Measurements from ENCODE around the gene BHLHE41.
A peak's percentile ranks its signal among the peaks of the same experiment; 100 is the strongest.

Gene BHLHE41

DNA sequence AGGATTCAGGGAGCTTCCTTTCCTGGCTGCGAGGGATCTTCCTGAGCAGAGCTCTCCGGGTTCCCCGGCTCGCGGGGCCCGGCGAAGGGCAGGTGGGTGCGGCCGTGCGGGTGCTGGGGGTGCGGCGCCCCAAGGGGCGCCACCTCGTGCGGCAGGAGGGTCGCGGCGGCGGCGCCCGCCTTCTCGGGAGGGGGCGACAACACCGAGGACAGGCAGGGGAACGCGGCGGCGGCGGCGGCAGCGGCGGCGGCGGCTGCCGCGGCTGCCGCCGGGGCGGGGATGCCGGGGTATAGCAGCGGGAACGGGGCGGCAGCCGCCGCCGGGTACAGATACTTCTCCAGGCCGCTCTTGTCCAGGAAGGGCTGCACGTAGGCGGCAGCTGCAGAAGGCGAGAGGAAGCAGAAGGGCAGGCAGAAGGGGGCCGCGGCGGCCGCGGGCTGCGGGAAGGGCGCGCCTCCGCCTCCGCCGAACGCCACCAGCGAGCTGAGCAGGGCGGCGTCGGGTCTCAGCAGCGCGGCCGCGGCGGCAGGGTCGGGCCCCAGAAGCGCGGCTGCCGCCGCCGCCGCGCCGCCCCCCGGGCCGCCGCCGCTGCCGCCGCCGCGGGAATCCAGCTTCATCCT is 2.7 kb downstream of the BHLHE41 start:
- no peak overlapping the region for H3K27ac ChIP-seq (ENCODE audit: low read length)

DNA sequence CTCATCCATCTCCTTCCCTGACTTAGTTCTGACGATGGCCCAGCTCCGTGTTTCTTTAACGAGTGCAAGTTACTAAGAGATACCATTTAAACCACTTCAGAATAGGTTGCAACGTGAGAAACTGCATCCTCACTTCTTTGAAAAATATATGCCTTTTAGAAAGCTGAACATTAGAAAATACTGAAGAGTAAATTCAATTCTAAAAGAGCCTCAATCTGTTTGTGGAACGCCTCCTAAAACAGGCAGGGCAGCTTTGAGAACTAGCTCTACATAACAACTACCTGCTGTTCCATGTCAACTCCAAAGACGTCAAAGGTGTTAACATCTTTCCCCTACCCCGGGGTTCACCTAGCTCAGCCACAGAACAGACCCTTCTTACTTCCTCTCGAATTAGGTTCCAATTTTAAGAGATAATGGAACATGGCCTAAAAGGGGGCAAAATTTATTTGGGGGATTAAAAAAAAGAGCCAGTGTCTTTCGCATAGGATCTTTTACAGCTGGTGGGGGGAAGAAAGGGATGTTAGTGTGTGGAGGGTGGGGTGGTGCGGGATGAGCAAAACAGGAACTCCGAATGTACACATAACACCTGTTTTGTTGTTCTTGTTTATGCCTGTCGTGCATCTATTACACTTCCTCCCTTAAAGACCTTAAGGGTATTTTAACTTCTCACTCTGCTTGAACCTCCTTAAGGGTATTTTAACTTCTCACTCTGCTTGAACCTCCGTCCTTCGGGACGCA is 3.3 kb downstream of the BHLHE41 start:
- peak overlapping the region; percentile 41; the same call in 1 of the 2 replicates for H3K9ac ChIP-seq (ENCODE audit: low read depth, low read length)
- no peaks in the 10 kb centered on the region for H3K79me2 ChIP-seq (ENCODE audit: insufficient read depth, low read length)

More for the DNA sequence above, 2.7 kb downstream of the BHLHE41 start:
- peak overlapping the region in 1 of 2 experiments; percentile 55; a peak in 2 of 4 replicates for H3K4me3 ChIP-seq (ENCODE audit: low read depth in 1 of 2, low read length in 2 of 2)
- H4K20me1 ChIP-seq (ENCODE audit: insufficient read depth, low read length), result peaks cover 5% of the 10 kb centered on the region; the same call in 1 of the 2 replicates
- H3K36me3 ChIP-seq (ENCODE audit: insufficient read depth, low read length), result no peaks in the 10 kb centered on the region
- ATAC-seq (ENCODE audit: insufficient read depth, low read depth), result peak; percentile 74
- H3K9ac ChIP-seq (ENCODE audit: low read depth, low read length), result peak overlapping the region; percentile 41; the same call in 1 of the 2 replicates
- H3K27me3 ChIP-seq (ENCODE audit: insufficient read depth, low read length, poor library complexity), result peaks cover 90% of the 10 kb centered on the region
- TF ChIP-seq, protein P1, sequence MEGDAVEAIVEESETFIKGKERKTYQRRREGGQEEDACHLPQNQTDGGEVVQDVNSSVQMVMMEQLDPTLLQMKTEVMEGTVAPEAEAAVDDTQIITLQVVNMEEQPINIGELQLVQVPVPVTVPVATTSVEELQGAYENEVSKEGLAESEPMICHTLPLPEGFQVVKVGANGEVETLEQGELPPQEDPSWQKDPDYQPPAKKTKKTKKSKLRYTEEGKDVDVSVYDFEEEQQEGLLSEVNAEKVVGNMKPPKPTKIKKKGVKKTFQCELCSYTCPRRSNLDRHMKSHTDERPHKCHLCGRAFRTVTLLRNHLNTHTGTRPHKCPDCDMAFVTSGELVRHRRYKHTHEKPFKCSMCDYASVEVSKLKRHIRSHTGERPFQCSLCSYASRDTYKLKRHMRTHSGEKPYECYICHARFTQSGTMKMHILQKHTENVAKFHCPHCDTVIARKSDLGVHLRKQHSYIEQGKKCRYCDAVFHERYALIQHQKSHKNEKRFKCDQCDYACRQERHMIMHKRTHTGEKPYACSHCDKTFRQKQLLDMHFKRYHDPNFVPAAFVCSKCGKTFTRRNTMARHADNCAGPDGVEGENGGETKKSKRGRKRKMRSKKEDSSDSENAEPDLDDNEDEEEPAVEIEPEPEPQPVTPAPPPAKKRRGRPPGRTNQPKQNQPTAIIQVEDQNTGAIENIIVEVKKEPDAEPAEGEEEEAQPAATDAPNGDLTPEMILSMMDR (IDR thresholded peaks at IDR 0.05; ENCODE audit: borderline replicate concordance, extremely low read depth, low read length, poor library complexity, severe bottlenecking), result peak; percentile 20
- peak; percentile 100 for TF ChIP-seq EZH2 (IDR thresholded peaks at IDR 0.05; ENCODE audit: borderline replicate concordance, low read depth, low read length, severe bottlenecking)
- H3K4me1 ChIP-seq (ENCODE audit: insufficient read depth, low read length), result peaks cover 30% of the 10 kb centered on the region
- peak overlapping the region; percentile 59 for H2AFZ ChIP-seq (ENCODE audit: low read depth, low read length)
- H3K9me3 ChIP-seq (ENCODE audit: insufficient read depth, low read length, severe bottlenecking), result no peaks in the 10 kb centered on the region
- no peaks in the 10 kb centered on the region for H3K79me2 ChIP-seq (ENCODE audit: insufficient read depth, low read length)
- peak; percentile 50 for DNase-seq
- H3K4me2 ChIP-seq (ENCODE audit: insufficient read depth, low read length), result peak overlapping the region; percentile 68

DNA sequence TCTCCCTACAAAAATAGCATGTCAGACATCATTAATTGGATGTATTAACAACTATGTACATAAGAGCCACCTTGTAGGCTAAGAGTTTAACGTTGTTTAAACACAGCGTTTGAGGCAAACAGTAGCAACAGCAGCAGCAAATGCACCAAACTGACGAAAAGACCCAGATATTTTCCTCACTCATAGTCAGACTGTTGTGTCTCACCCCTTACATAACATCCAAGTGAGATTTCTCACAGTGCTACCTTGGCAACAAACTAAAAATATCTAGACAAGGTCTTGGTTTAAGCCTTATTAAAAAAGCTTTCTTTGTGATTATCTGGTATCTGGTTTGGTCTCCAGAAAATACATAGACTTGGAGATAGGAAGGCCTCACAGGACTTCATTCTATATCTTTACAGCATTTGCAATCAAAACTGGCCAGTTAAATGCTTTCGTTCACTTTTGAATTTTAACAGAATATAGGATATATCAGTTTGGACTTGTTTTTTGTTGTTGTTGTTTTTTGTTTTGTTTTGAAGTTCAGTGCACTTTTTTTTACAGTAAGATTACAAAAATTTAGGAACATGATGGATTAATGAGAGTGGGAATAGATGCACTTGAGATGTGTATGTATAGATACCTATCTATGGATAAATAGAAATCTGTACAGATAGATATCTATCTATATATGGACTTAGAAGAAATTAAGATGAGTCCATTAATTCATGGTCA is 4.1 kb downstream of the BHLHE41 start:
- Histone ChIP-seq H3K9me3 (ENCODE audit: insufficient read depth, low read length, severe bottlenecking) (no peaks in the 10 kb centered on the region), H3K4me2 (ENCODE audit: insufficient read depth, low read length) (no peak overlapping the region), H3K27me3 (ENCODE audit: insufficient read depth, low read length, poor library complexity) (peaks cover 84% of the 10 kb centered on the region), H3K79me2 (ENCODE audit: insufficient read depth, low read length) (no peaks in the 10 kb centered on the region), H3K36me3 (ENCODE audit: insufficient read depth, low read length) (no peaks in the 10 kb centered on the region), H4K20me1 (ENCODE audit: insufficient read depth, low read length) (peaks cover 5% of the 10 kb centered on the region; the same call in 1 of the 2 replicates), H3K9ac (ENCODE audit: low read depth, low read length) (no peak overlapping the region), H2AFZ (ENCODE audit: low read depth, low read length) (no peak overlapping the region), H3K4me1 (ENCODE audit: insufficient read depth, low read length) (peaks cover 16% of the 10 kb centered on the region), H3K4me3 (ENCODE audit: low read depth in 1 of 2, low read length in 2 of 2) (no peak overlapping the region), H3K27ac (ENCODE audit: low read length) (no peak overlapping the region)
- DNase-seq (no peak), ATAC-seq (ENCODE audit: insufficient read depth, low read depth) (no peak)
- TF ChIP-seq, protein P1 (IDR thresholded peaks at IDR 0.05; ENCODE audit: borderline replicate concordance, extremely low read depth, low read length, poor library complexity, severe bottlenecking), result no peak
- peak; percentile 51 for TF ChIP-seq EZH2 (IDR thresholded peaks at IDR 0.05; ENCODE audit: borderline replicate concordance, low read depth, low read length, severe bottlenecking)

More for the DNA sequence above, 3.3 kb downstream of the BHLHE41 start:
- ATAC-seq (ENCODE audit: insufficient read depth, low read depth) (no peak), DNase-seq (no peak)
- H3K36me3 ChIP-seq (ENCODE audit: insufficient read depth, low read length), result no peaks in the 10 kb centered on the region
- H3K27me3 ChIP-seq (ENCODE audit: insufficient read depth, low read length, poor library complexity), result peaks cover 86% of the 10 kb centered on the region
- peak overlapping the region; percentile 36 for H2AFZ ChIP-seq (ENCODE audit: low read depth, low read length)
- H3K27ac ChIP-seq (ENCODE audit: low read length), result no peak overlapping the region
- TF ChIP-seq, protein P1 (IDR thresholded peaks at IDR 0.05; ENCODE audit: borderline replicate concordance, extremely low read depth, low read length, poor library complexity, severe bottlenecking), result no peak
- TF ChIP-seq EZH2 (IDR thresholded peaks at IDR 0.05; ENCODE audit: borderline replicate concordance, low read depth, low read length, severe bottlenecking), result no peak
- H4K20me1 ChIP-seq (ENCODE audit: insufficient read depth, low read length), result peaks cover 5% of the 10 kb centered on the region; the same call in 1 of the 2 replicates
- peaks cover 23% of the 10 kb centered on the region for H3K4me1 ChIP-seq (ENCODE audit: insufficient read depth, low read length)
- peak overlapping the region; percentile 68 for H3K4me2 ChIP-seq (ENCODE audit: insufficient read depth, low read length)
- H3K4me3 ChIP-seq (ENCODE audit: low read depth in 1 of 2, low read length in 2 of 2), result peak overlapping the region in 1 of 2 experiments; percentile 55; a peak in 2 of 4 replicates
- no peaks in the 10 kb centered on the region for H3K9me3 ChIP-seq (ENCODE audit: insufficient read depth, low read length, severe bottlenecking)
